Endothelial cell of umbilical vein (primary cell): ENCODE results near the gene FAM222A. TPM values are rescaled to one million over a fixed set of nuclear protein-coding genes. Genes with fewer than 3 reads are reported as not detected.

Experiments used
- Bru-seq: library from RNA; stranded (reverse); fragments of 400-500 nt; gene quantifications from one replicate; lab custom pipeline; 2021; lab: Mats Ljungman, UMichigan
- BruChase-seq, 2 experiments: library from RNA; stranded (reverse); fragments of 400-500 nt; gene quantifications; one replicate each; lab custom pipeline; 2021; lab: Mats Ljungman, UMichigan
- BruUV-seq: library from RNA; stranded (reverse); fragments of 400-500 nt; replicated peaks from 2 replicates; lab custom pipeline; 2021; lab: Mats Ljungman, UMichigan
- CTCF ChIA-PET: fragments of 300-600, 350-600 bp; sonication (Branson Sonifier 250); formaldehyde crosslinking; loops from one replicate; lab custom pipeline; 2021; ENCODE audit warnings: antibody characterized with exemption, inconsistent platforms; lab: Charles Lee
- POLR2A ChIA-PET: fragments of 300-600, 350-600 bp; sonication (Branson Sonifier 250); formaldehyde crosslinking; loops from one replicate; lab custom pipeline; 2021; ENCODE audit warnings: antibody characterized with exemption, inconsistent platforms; lab: Charles Lee
- DNase-seq: peaks from one replicate; pipeline ENCODE4 v3.0.0-alpha.2; 2011; ENCODE audit warnings: low read depth, low spot score
- FAIRE-seq: peaks from 2 replicates; lab custom pipeline; 2011; peaks lifted over from hg19 to GRCh38; lab: Jason Lieb, UNC
- H2AFZ ChIP-seq: 2 replicates; pipeline ENCODE4 v1.6.0; 2012; ENCODE audit warnings: low read depth, low read length, control low read depth, inconsistent platforms
- H3K27ac ChIP-seq: 2 replicates; pipeline ENCODE4 v1.5.1; 2011; ENCODE audit warnings: low read depth, mild to moderate bottlenecking, control low read depth, low read length, moderate library complexity; ENCODE audit not compliant: insufficient read depth
- H3K27me3 ChIP-seq, 2 experiments: 2 replicates each; pipeline versions ENCODE4 v1.6.0 to v1.6.1; 2011; ENCODE audit warnings: low read length in 2 of 2, mixed read lengths in 1 of 2; ENCODE audit not compliant: control insufficient read depth in 2 of 2, insufficient read depth in 2 of 2
- H3K36me3 ChIP-seq, 2 experiments: 2 replicates in 1 of 2; 3 replicates in 1 of 2; pipeline ENCODE4 v1.5.1; 2011; ENCODE audit warnings: low read length in 2 of 2, mild to moderate bottlenecking in 1 of 2, moderate library complexity in 1 of 2; ENCODE audit not compliant: control insufficient read depth in 2 of 2, insufficient read depth in 2 of 2; ENCODE audit errors: extremely low read depth in 1 of 2
- H3K4me1 ChIP-seq: 3 replicates; pipeline ENCODE4 v1.5.1; 2011; ENCODE audit warnings: mild to moderate bottlenecking, low read length; ENCODE audit not compliant: control insufficient read depth, insufficient read depth; ENCODE audit errors: extremely low read depth
- H3K4me2 ChIP-seq: 2 replicates; pipeline ENCODE4 v1.6.1; 2011; ENCODE audit warnings: low read length, control low read depth, mixed read lengths; ENCODE audit not compliant: insufficient read depth
- H3K4me3 ChIP-seq, 3 experiments: fragments of 200-600 bp in 1 of 3; sonication (generic), shearing (Covaris generic) in 1 of 3; replicated peaks in 1 of 3; 2 replicates each; pipeline ENCODE4 v1.5.1; 2011 to 2016; ENCODE audit warnings: control low read depth in 3 of 3, low read length in 3 of 3, mild to moderate bottlenecking in 2 of 3, inconsistent platforms in 1 of 3, low read depth in 1 of 3, moderate library complexity in 1 of 3; ENCODE audit not compliant: insufficient read depth in 1 of 3
- H3K79me2 ChIP-seq: 2 replicates; pipeline ENCODE4 v1.6.0; 2012; ENCODE audit warnings: low read length, inconsistent platforms; ENCODE audit not compliant: control insufficient read depth, insufficient read depth
- H3K9ac ChIP-seq: replicated peaks from 2 replicates; pipeline ENCODE3; 2011; ENCODE audit warnings: low read length, control low read depth; ENCODE audit not compliant: insufficient read depth; ENCODE audit errors: extremely low read depth
- H3K9me1 ChIP-seq: replicated peaks from 3 replicates; pipeline ENCODE4 v1.6.0; 2011; ENCODE audit warnings: mild to moderate bottlenecking, low read length; ENCODE audit not compliant: control insufficient read depth, insufficient read depth; ENCODE audit errors: extremely low read depth
- H3K9me3 ChIP-seq: replicated peaks from 2 replicates; pipeline ENCODE4 v1.5.1; 2012; ENCODE audit warnings: low read length, inconsistent platforms; ENCODE audit not compliant: control insufficient read depth, insufficient read depth
- H4K20me1 ChIP-seq: replicated peaks from 2 replicates; pipeline ENCODE3; 2011; ENCODE audit warnings: mild to moderate bottlenecking, low read length; ENCODE audit not compliant: control insufficient read depth, insufficient read depth; ENCODE audit errors: extremely low read depth
- CTCF ChIP-seq, 2 donors: IDR thresholded peaks; 1 replicate in 1 of 2; 2 replicates in 1 of 2; pipeline ENCODE4 v1.5.1; 2011; ENCODE audit warnings: low read length in 2 of 2, mild to moderate bottlenecking in 2 of 2, moderate library complexity in 2 of 2, control low read depth in 1 of 2, inconsistent platforms in 1 of 2, low read depth in 1 of 2; ENCODE audit not compliant: insufficient read depth in 1 of 2; ENCODE audit errors: extremely low read depth in 1 of 2
- EZH2 ChIP-seq: IDR thresholded peaks from 2 replicates; pipeline ENCODE4 v1.6.1; 2012; ENCODE audit warnings: borderline replicate concordance, low read depth, mild to moderate bottlenecking, moderate library complexity, low read length, inconsistent platforms; ENCODE audit not compliant: severe bottlenecking
- FOS ChIP-seq: IDR thresholded peaks from 2 replicates; pipeline ENCODE4 v1.6.1; 2011; ENCODE audit warnings: mild to moderate bottlenecking, low read length, moderate library complexity, borderline replicate concordance; ENCODE audit not compliant: insufficient read depth
- GATA2 ChIP-seq: IDR thresholded peaks from 2 replicates; pipeline ENCODE4 v1.7.0; 2011; ENCODE audit warnings: low read depth, mild to moderate bottlenecking, moderate library complexity, mixed read lengths, low read length; ENCODE audit not compliant: insufficient read length, insufficient read depth
- JUN ChIP-seq: IDR thresholded peaks from 2 replicates; pipeline ENCODE4 v1.6.1; 2011; ENCODE audit warnings: borderline replicate concordance, low read depth; ENCODE audit not compliant: insufficient read length, insufficient read depth
- MAX ChIP-seq: IDR thresholded peaks from 2 replicates; pipeline ENCODE4 v1.6.1; 2011; ENCODE audit not compliant: insufficient read depth, insufficient read length
- MYC ChIP-seq: IDR thresholded peaks from one replicate; pipeline ENCODE4 v1.6.1; 2011; ENCODE audit warnings: mild to moderate bottlenecking, low read depth, low read length
- POLR2A ChIP-seq: IDR thresholded peaks from 2 replicates; pipeline ENCODE4 v1.6.1; 2012; ENCODE audit warnings: low read depth, mild to moderate bottlenecking, control low read depth, low read length
- POLR2AphosphoS5 ChIP-seq: IDR thresholded peaks from 2 replicates; pipeline ENCODE4 v1.6.1; 2012; ENCODE audit warnings: low read depth, mild to moderate bottlenecking, control low read depth, low read length, moderate library complexity; ENCODE audit not compliant: insufficient read depth
- dilution Hi-C: fragments of 300-500 bp; cut with MboI; formaldehyde crosslinking; loops from one replicate; pipeline ENCODE4 v1.15.0; 2019; ENCODE audit warnings: low sequenced_read_pairs; ENCODE audit not compliant: extremely low pct_ligation_motif_present
- intact Hi-C: fragments of 100-400 bp; cut with micrococcal nuclease; formaldehyde crosslinking; loops from one replicate; pipeline ENCODE4 v1.10.0; 2022
- long read RNA-seq: library from polyadenylated mRNA; stranded (forward); transcript quantifications from one replicate; pipeline ENCODE4 v2.0.0, GENCODE V29; 2021
- polyA minus RNA-seq, 3 experiments: library from RNA; depleted of rRNA, polyadenylated mRNA; stranded (reverse); fragments of >200 nt; gene quantifications; 1 replicate in 1 of 3; 2 replicates in 2 of 3; pipeline ENCODE4 v1.2.3, GENCODE V29; 2011
- polyA plus RNA-seq, 4 experiments: library from polyadenylated mRNA; depleted of rRNA in 3 of 4; stranded (reverse) in 3 of 4; unstranded in 1 of 4; fragments of >200 nt; gene quantifications; 2 replicates each; pipeline versions ENCODE4 v1.2.1 to v1.2.3, GENCODE V29; 2011 to 2012; ENCODE audit warnings: missing spikeins in 1 of 4
- total RNA-seq: library from RNA; stranded (reverse); gene quantifications from 2 replicates; pipeline ENCODE4 v1.2.3, GENCODE V29; 2021

The FAM222A gene
- total RNA-seq (0.69 and 1.7 TPM in 2 replicates), polyA plus RNA-seq (0.62 and 0.76 TPM in 2 replicates), polyA minus RNA-seq (0.45 and 0.92 TPM in 2 replicates), Bru-seq, nascent RNA (percentile 27 among the genes with signal in this experiment), BruChase-seq, experiment 1, labeled RNA remaining after a 6-hour chase (percentile 24 among the genes with signal in this experiment), BruChase-seq, experiment 2, labeled RNA remaining after a 2-hour chase (percentile 20 among the genes with signal in this experiment)
- polyA plus RNA-seq (2011; cell fraction: cytosol; rRNA removed), result 0.56 and 0.63 TPM in 2 replicates
- 0.29 and 0.62 TPM in 2 replicates for polyA plus RNA-seq (2011; cell fraction: nucleus; rRNA removed)
- polyA plus RNA-seq (2012), result 0.45 and 0.79 TPM in 2 replicates
- 4.0 TPM for polyA minus RNA-seq (2011; cell fraction: cytosol; rRNA and poly(A)+ RNA removed)
- polyA minus RNA-seq (2011; cell fraction: nucleus; rRNA and poly(A)+ RNA removed), result 0.67 and 0.72 TPM in 2 replicates
- long read RNA-seq, partial matches to known transcripts, result 0 of 3 reads
- long read RNA-seq, other reads (novel, unspliced or antisense), result 2 of 3 reads

- H3K4me2 ChIP-seq, result peak within 1 kb of the TSS; percentile 48
- FAIRE-seq, result peak; percentile 88
- dilution Hi-C loops, result no loop called here
Measured at GRCh38 chr12:109713187-109714070, at the start of gene FAM222A. Gene FAM222A (plus strand): TSS chr12:109713825. CDS start chr12:109744147, 30,322 bp downstream.

More at GRCh38 chr12:109713187-109714070, at the start of gene FAM222A:
- Histone ChIP-seq H3K4me1 (no peaks in the 10 kb centered on the region), H3K9ac (no peak within 1 kb of the TSS), H3K36me3 (no peaks in the 10 kb centered on the region), H3K9me1 (no peaks in the 10 kb centered on the region), H3K9me3 (no peaks in the 10 kb centered on the region), H3K4me3 (peak within 1 kb of the TSS; percentile 33 to 58 (median 33)), H2AFZ (peak within 1 kb of the TSS; percentile 63), H4K20me1 (no peaks in the 10 kb centered on the region), H3K27me3 (peaks cover 23 to 28% of the 10 kb centered on the region in 2 experiments), H3K27ac (no peak within 1 kb of the TSS), H3K79me2 (no peaks in the 10 kb centered on the region)
- ChIA-PET CTCF (interaction anchor here (1.0 to 1.7 kb wide), 3 partner anchors 9 to 194 kb away, joined by 4 to 7 read pairs (median 6); no protein-coding TSS in a partner anchor), POLR2A (no interaction called here)
- peak; percentile 98 for DNase-seq
- intact Hi-C loops, result loop anchor here (1.0 to 10.0 kb wide), 5 partner anchors 23 to 194 kb away; partner anchors contain the start of genes MMAB and MVK
- TF ChIP-seq EZH2 (no peak), GATA2 (no peak), JUN (no peak), MAX (peak; percentile 81), MYC (no peak), CTCF (IDR thresholded peaks at IDR 0.05; ENCODE audit: extremely low read depth in 1 of 2, insufficient read depth in 1 of 2, low read depth in 1 of 2, low read length in 2 of 2) (no peak), POLR2AphosphoS5 (peak; percentile 86), FOS (no peak), POLR2A (peak; percentile 81)
- BruUV-seq, result no TSS peak
